Ovary (tissue), 3 donors: ENCODE measurements around the gene NPY4R.
"Not testable (repeated sequence)": the region's sequence is repeated elsewhere in the genome, so short reads cannot be mapped to it uniquely, and the experiment has no call there.

ENCODE experiments used
- CTCF ChIP-seq, 3 donors: fragments of 450-650 bp in 2 of 3; fragments of 200-600 bp in 1 of 3; IDR thresholded peaks; one replicate each; pipeline versions ENCODE4 v1.5.1 to v1.8.0; 2016 to 2022; ENCODE audit warnings: antibody characterized with exemption in 3 of 3, mild to moderate bottlenecking in 1 of 3
- EP300 ChIP-seq: sonication (generic); formaldehyde crosslinking; IDR thresholded peaks from one replicate; pipeline ENCODE4 v1.6.1; 2017; ENCODE audit warnings: antibody characterized with exemption
- POLR2A ChIP-seq: fragments of 450-650 bp; IDR thresholded peaks from one replicate; pipeline ENCODE4 v1.6.1; 2017; ENCODE audit warnings: antibody characterized with exemption, mild to moderate bottlenecking, moderate library complexity
- donor health status: DM: no; HTN: no; CAD: no.

- TF ChIP-seq CTCF (IDR thresholded peaks at IDR 0.05); POLR2A; EP300: not testable (repeated sequence)
Measured at GRCh38 chr10:46513333-46513732, 47.6 kb upstream of the NPY4R start.
